Inflammatory macrophage treated with lipopolysaccharide for 4 hours (primary cell): Measurements from ENCODE around the gene MGP.

Experiments
- DNase-seq: peaks from one replicate; pipeline ENCODE4 v3.0.0-alpha.2; 2020

MGP gene

GRCh38 chr12:14885718-14886221 lies at the start of gene MGP:
TSS of gene MGP (minus strand) at chr12:14885854. CDS start at chr12:14885791, 63 bp downstream.
- no peak for DNase-seq

- no peak for DNase-seq
These were observed 49.4 kb upstream of the MGP start for GRCh38 chr12:14935031-14935430.

GRCh38 chr12:14934511-14934910 lies 48.9 kb upstream of the MGP start:
- DNase-seq, result no peak

DNA sequence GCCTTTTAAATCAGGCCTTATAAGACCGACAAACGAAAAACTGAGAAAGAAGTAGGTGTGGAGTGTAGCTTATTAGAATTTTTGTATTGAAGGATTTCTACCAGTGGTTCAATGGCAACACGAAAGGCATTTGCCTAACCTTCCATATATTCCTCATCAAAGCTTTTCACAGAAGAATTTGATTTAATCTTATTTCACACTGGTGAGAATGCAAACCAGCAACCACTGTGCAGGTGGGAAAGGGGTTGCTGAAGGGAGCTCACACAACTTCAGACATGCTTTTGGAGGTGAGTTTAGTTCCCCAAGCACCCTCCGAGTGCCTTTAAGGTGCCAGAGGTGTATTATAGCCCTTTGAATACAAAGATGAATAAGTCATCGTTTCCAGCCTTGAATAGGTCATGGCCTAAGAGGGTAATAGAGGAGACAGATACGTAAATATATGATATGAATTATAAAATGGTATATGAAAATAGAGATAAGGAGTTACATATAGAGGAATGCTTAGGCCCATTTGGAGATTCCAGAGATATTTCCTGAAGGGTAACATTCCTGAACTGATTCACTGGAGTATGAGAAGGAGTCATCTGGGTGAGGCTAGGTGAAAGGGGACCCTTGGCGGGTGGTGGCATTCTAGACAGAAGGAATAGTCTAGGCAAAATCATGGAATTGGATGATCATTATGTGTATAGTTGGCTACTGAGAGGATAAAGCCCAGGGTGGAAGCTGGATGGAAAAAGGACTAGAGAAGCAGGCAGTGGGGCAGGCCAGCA lies 46.3 kb upstream of the MGP start:
- DNase-seq, result no peak

DNA sequence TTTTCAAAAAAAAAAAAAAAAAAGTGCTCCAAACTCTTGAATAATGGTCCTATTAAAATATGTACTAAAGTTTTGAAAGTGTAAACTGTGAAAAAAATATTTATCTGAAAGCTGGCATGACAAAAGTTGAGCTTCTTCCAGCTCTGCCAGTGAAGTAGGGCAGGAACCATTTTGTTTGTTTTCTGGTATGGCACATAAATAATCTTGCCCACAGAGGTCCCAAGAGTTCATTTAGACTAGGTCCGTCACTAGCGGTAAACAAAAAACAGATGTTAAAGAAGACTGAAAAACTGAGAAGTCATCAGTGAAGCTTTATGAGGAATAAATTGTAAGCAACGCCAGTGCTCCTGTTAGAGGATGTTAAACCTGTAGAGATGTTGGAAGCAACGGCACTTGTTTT lies 45.7 kb upstream of the MGP start:
- DNase-seq, result no peak

GRCh38 chr12:14930299-14930698 lies 44.6 kb upstream of the MGP start:
- DNase-seq, result no peak

GRCh38 chr12:14928931-14929330 lies 43.3 kb upstream of the MGP start:
- DNase-seq, result no peak

DNA sequence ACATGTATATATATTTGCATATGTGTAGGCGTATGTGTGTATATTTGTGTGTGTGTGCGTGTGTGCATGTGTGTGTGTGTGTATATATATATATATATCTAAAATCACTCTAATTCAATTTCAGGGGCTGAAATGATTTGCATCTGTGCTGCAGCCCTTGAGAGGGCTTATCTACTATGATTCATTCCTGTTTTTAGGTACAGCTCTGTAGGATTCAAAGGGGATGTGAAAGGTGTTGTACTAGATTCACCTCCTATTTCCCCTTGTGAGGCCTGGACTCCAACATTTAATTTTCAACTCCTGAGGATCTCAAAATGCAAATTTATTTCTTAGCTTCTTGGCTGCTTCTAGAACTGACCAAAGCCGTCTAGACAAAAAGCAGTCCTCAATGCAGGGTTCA lies 41.6 kb upstream of the MGP start:
- no peak for DNase-seq

- DNase-seq, result no peak
These were observed 38.9 kb upstream of the MGP start for GRCh38 chr12:14924541-14924940.

GRCh38 chr12:14923944-14924343 lies 38.3 kb upstream of the MGP start:
- DNase-seq, result peak; percentile 10

- DNase-seq, result no peak
These were observed 35.6 kb upstream of the MGP start for GRCh38 chr12:14921218-14921617.

- DNase-seq, result no peak
These were observed 34.9 kb upstream of the MGP start for GRCh38 chr12:14920475-14921126.

- no peak for DNase-seq
These were observed 33.8 kb upstream of the MGP start for GRCh38 chr12:14919455-14919854.

- DNase-seq, result no peak
These were observed 30.1 kb upstream of the MGP start for GRCh38 chr12:14915736-14916135.

GRCh38 chr12:14913381-14913781 lies 27.7 kb upstream of the MGP start:
- DNase-seq, result no peak

DNA sequence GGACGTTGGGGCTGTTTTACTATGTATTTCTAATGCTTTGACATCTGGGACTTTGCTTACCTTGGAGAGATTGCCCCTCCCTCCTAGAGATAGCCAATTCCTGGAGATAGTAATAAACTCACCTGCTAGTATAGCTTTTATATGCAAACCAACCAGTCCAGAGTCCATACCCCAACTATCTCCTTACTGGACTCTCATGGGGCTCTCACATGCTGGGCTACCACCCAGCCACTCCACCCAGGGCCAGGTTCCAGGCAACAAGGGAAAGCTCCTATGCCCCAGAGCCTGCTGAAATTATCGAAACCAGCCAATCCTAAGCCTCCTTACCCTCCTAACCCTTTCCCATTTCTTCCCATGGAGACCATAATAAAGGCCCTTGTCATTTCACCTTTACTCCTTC lies 25.5 kb upstream of the MGP start:
- no peak for DNase-seq

- no peak for DNase-seq
These were observed 24.6 kb upstream of the MGP start for GRCh38 chr12:14910090-14910915.

DNA sequence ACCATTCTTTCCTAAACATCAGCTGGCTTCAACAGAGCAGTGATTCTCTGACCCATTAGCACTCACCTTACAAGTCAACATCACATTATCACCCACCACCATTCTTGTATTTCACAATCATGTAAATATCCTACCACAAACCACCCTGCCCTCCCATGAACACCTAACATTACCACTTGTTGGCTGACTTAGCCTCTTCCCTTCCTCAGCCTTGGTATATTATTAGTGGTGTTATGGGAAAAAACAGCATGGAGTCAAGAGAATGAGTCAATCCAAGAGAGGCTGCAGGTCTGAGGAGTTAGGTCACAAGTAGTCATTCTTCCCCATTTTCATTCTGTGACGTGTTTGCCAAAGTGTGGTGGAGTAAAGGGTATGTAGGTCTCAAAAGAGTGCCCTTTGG lies 22.3 kb upstream of the MGP start:
- DNase-seq, result no peak

GRCh38 chr12:14906114-14906513 lies 20.5 kb upstream of the MGP start:
- no peak for DNase-seq

GRCh38 chr12:14905269-14906004 lies 19.8 kb upstream of the MGP start:
- DNase-seq, result no peak

DNA sequence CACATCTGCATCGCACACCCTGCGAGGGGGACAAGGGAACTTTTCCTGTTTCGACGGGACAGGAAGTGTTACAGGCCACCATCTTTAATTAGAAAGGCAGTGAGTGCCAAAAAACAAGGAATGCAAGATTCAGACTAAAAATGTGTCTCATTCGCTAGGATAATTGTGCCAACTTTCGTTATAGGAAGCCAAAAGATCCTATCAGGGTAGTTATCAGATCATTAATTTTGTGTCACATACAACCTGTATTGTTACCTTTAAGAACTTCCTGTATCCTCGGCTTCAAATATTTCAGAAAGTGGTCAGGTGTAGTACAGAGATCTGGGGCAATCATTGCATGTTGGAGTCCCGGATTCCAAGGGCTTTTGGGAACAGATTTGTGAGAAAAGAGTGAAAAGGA lies 19.2 kb upstream of the MGP start:
- no peak for DNase-seq

DNA sequence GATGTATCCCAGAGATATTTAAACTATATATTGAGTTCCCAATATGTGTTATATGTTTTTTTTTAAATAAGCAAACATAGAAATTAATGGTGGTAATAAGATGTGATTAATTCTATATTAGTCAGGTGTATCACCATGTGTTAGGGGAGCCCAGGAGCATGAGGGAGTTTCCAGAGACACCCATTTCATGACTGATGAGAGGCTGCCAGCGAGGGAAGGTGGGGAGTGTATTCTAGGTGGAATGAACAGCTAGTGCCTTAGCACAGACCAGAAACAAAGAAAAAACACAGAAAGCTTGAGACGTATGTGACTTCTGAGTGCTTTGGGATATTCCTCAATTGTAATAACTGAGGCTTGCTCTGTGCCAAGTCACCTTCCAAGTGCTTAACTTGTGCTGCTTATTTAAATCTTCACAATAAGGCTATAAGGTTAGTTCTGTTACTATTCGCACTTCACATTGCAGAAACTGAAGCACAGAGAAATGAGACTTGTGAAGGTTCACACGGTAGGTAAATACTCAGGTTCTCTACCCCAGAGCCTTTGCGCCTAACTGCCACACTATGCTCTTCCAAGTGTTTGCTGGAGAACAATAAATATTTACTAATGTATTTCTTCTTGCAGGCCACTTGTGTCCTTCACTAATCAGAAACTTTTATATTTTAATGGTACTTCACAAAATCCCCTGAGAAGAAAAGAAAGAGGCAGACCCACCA lies 17.9 kb upstream of the MGP start:
- no peak for DNase-seq
